Smooth muscle cell (in vitro differentiated cells): ENCODE data around the gene CCNL1. TPM values are rescaled to one million over a fixed set of nuclear protein-coding genes. Genes with fewer than 3 reads are reported as not detected.

Experiments
- DNase-seq: peaks from one replicate; lab custom pipeline; 2025; ENCODE audit not compliant: unreplicated experiment; lab: John Stamatoyannopoulos, UW
- H2AFZ ChIP-seq: fragments of 200-600 bp; sonication (generic); 2 replicates; pipeline ENCODE4 v1.6.0; 2016; ENCODE audit warnings: antibody characterized with exemption, low read depth, mild to moderate bottlenecking
- H3F3A ChIP-seq: fragments of 200-600 bp; sonication (generic); 2 replicates; pipeline ENCODE4 v1.6.0; 2017; ENCODE audit warnings: antibody characterized with exemption, low read depth
- H3K27ac ChIP-seq: fragments of 200-600 bp; sonication (generic); 2 replicates; pipeline ENCODE4 v1.5.1; 2016; ENCODE audit warnings: low read depth, mild to moderate bottlenecking
- H3K27me3 ChIP-seq: fragments of 200-600 bp; sonication (generic); 2 replicates; pipeline ENCODE4 v1.6.1; 2016; ENCODE audit warnings: low read depth, mild to moderate bottlenecking
- H3K36me3 ChIP-seq: fragments of 200-600 bp; sonication (generic); 2 replicates; pipeline ENCODE4 v1.5.1; 2016; ENCODE audit warnings: low read depth
- H3K4me1 ChIP-seq: fragments of 200-600 bp; sonication (generic); 2 replicates; pipeline ENCODE4 v1.5.1; 2016; ENCODE audit warnings: low read depth
- H3K4me2 ChIP-seq: fragments of 200-600 bp; sonication (generic); 2 replicates; pipeline ENCODE4 v1.6.0; 2016; ENCODE audit warnings: mild to moderate bottlenecking
- H3K4me3 ChIP-seq: fragments of 200-600 bp; sonication (generic); 2 replicates; pipeline ENCODE4 v1.5.1; 2016; ENCODE audit warnings: mild to moderate bottlenecking
- H3K79me2 ChIP-seq: fragments of 200-600 bp; sonication (generic); 2 replicates; pipeline ENCODE4 v1.6.0; 2016; ENCODE audit warnings: low read depth, mild to moderate bottlenecking
- H3K9ac ChIP-seq: fragments of 200-600 bp; sonication (generic); 2 replicates; pipeline ENCODE4 v1.6.0; 2016; ENCODE audit warnings: low read depth
- H3K9me3 ChIP-seq: fragments of 200-600 bp; sonication (generic); replicated peaks from 2 replicates; pipeline ENCODE4 v1.5.1; 2016; ENCODE audit warnings: low read depth
- H4K20me1 ChIP-seq: fragments of 200-600 bp; sonication (generic); 2 replicates; pipeline ENCODE4 v1.6.0; 2016; ENCODE audit warnings: low read depth
- WGBS: methylation state at CpG from one replicate; pipeline ENCODE4 v1.1.7; 2016; ENCODE audit warnings: low lambda C conversion rate; 5-methylcytosine and 5-hydroxymethylcytosine counted together
- polyA plus RNA-seq: library from polyadenylated mRNA; unstranded; fragments of >200 nt; fragmentation: Nextera tagmentation; extraction: Ambion mirVana; gene quantifications from 2 replicates; pipeline ENCODE4 v1.2.1, GENCODE V29; 2016
- total RNA-seq: library from RNA; depleted of rRNA; stranded (reverse); fragments of >200 nt; gene quantifications from 2 replicates; pipeline ENCODE4 v1.2.3, GENCODE V29; 2014
- TF ChIP-seq, protein P1 (sequence below): fragments of 200-600 bp; sonication (generic); IDR thresholded peaks from 2 replicates; pipeline ENCODE4 v1.5.1; 2017; ENCODE audit warnings: borderline replicate concordance, mild to moderate bottlenecking, antibody characterized with exemption; ENCODE audit not compliant: insufficient read depth, poor library complexity, severe bottlenecking

The CCNL1 gene
- total and polyA plus RNA-seq, 2 experiments from 2014 or later, result 173 to 599 TPM

DNA sequence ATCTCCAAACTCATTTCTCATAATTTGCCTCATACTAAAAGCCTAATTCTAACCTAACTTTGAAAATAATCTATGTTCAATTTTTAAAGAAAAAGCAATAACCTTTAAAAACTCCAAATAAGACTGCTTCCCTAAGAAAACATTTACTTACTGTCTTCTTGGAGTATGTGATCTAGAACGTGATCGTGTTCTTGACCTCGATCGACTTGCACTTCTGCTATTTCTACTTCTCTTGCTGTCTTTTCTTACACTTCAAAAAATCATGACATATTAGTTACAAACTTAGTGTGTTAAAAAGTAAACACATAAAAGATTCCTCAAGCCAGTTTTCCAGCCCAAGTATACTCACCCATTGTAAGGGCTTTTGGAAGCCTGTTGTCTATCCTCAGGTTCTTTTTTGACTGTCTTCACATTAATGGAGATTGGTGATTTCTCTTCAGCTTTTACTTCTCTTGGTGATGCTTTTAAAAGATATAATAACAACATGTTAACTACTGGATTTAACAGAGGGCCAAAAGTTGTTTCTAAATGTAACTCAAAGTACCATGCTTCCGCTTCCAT is 10.7 kb downstream of the CCNL1 start:
- no peak overlapping the region for H3K9ac ChIP-seq
- H3K4me1 ChIP-seq, result no peaks in the 10 kb centered on the region
- TF ChIP-seq, protein P1, sequence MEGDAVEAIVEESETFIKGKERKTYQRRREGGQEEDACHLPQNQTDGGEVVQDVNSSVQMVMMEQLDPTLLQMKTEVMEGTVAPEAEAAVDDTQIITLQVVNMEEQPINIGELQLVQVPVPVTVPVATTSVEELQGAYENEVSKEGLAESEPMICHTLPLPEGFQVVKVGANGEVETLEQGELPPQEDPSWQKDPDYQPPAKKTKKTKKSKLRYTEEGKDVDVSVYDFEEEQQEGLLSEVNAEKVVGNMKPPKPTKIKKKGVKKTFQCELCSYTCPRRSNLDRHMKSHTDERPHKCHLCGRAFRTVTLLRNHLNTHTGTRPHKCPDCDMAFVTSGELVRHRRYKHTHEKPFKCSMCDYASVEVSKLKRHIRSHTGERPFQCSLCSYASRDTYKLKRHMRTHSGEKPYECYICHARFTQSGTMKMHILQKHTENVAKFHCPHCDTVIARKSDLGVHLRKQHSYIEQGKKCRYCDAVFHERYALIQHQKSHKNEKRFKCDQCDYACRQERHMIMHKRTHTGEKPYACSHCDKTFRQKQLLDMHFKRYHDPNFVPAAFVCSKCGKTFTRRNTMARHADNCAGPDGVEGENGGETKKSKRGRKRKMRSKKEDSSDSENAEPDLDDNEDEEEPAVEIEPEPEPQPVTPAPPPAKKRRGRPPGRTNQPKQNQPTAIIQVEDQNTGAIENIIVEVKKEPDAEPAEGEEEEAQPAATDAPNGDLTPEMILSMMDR, result no peak
- 96% methylated on average over 5 of the region's 5 CpGs for WGBS
- peaks cover 27% of the 10 kb centered on the region for H3K79me2 ChIP-seq
- H3K36me3 ChIP-seq, result peaks cover 70% of the 10 kb centered on the region
- H3K9me3 ChIP-seq, result no peaks in the 10 kb centered on the region
- peaks cover 75% of the 10 kb centered on the region for H4K20me1 ChIP-seq
- H2AFZ ChIP-seq, result no peak overlapping the region
- peaks cover 66% of the 10 kb centered on the region for H3F3A ChIP-seq
- H3K4me2 ChIP-seq, result no peak overlapping the region
- peak overlapping the region; percentile 1 for H3K27ac ChIP-seq
- H3K4me3 ChIP-seq, result no peak overlapping the region
- H3K27me3 ChIP-seq, result no peaks in the 10 kb centered on the region
- no peak for DNase-seq

DNA sequence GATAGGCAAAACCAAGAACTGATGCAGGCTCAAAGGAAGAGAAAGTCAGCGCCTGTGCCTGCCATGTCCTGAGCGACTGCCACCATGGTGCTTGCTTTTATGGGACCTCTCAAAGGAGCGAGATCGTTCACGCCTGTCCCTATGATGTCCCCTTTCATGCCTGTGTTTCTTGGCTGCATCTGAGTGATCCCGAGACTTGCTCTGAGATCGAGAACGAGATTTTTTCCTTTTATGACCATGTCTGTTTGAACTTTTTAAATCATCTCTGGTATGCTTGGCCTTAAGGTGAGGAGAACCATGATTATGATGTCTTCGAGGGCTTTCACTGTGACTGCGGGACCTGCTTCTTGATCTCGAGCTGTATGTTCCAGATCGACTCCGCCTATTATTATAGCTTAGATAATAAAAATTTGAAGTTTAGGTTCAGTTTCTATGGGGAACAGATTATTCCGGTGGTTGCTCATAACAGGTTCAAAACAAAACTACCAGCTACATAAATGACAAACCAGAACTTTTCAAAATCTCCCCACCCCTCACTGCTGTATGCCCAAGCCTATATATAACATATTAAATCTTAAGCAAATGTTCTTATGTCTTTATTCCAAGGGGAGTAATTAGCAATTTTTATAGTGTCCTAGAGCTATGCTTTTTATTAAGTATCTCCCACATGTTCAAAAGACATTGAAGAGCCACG is 11.6 kb downstream of the CCNL1 start:
- Histone ChIP-seq H3K27me3 (no peaks in the 10 kb centered on the region), H3K4me1 (no peaks in the 10 kb centered on the region), H3F3A (peaks cover 62% of the 10 kb centered on the region), H3K36me3 (peaks cover 64% of the 10 kb centered on the region), H3K9me3 (no peaks in the 10 kb centered on the region), H3K4me3 (no peak overlapping the region), H2AFZ (no peak overlapping the region), H3K4me2 (no peak overlapping the region), H3K79me2 (peaks cover 18% of the 10 kb centered on the region), H3K27ac (no peak overlapping the region), H4K20me1 (peaks cover 66% of the 10 kb centered on the region), H3K9ac (no peak overlapping the region)
- 97% methylated on average over 15 of the region's 15 CpGs for WGBS
- DNase-seq, result no peak
- TF ChIP-seq, protein P1, result no peak

DNA sequence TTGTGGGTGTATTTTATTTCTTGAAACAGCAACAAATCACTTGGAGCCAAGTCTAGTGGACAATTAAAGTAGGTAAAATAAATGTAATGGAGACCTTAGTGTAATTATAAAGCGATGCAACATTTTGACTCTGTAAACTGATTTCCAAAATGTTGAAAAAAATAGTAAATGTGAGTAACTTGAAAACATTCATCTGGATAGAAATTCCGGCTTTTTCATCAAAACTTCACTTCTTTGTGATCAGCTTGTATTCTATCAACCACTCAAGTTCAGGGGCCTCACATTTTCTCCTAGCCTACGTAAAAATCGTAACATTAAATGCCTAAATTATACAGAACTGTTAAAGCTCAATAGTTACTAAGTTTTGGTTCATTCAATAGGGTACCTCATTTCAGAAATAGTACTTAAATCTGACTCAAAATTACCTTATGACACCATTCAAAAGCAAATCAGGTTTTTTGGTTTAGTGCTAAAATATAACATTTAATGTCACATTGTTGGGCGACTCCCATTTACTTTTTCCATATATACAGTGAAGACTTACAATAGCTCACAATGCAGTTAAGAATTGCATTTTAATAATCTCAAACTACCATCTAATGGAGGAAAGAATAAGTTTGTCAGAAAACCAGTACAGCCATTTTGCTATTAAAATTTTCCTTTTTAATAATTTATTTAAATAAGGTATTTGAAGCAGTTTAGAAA is 12.7 kb downstream of the CCNL1 start:
- Histone ChIP-seq H3K36me3 (peaks cover 53% of the 10 kb centered on the region), H3K27ac (peak overlapping the region; percentile 39), H3F3A (peaks cover 63% of the 10 kb centered on the region), H3K27me3 (no peaks in the 10 kb centered on the region), H3K4me2 (no peak overlapping the region), H3K4me3 (no peak overlapping the region), H2AFZ (no peak overlapping the region), H4K20me1 (peaks cover 55% of the 10 kb centered on the region), H3K9ac (no peak overlapping the region), H3K9me3 (no peaks in the 10 kb centered on the region), H3K79me2 (peaks cover 8% of the 10 kb centered on the region), H3K4me1 (no peaks in the 10 kb centered on the region)
- no peak for DNase-seq
- WGBS, result 95% methylated on average over 5 of the region's 5 CpGs
- TF ChIP-seq, protein P1, result no peak
